Mesothelial cell of epicardium (in vitro differentiated cells): ENCODE measurements around the gene SEPTIN2. TPM values are rescaled to one million over a fixed set of nuclear protein-coding genes. Genes with fewer than 3 reads are reported as not detected.

Source experiments
- DNase-seq, 2 experiments: peaks; one replicate each; pipeline ENCODE4 v3.0.0; 2021; ENCODE audit warnings: low spot score in 2 of 2; ENCODE audit not compliant: unreplicated experiment in 2 of 2
- H3K27ac Mint-ChIP-seq: 2 replicates; pipeline ENCODE4 v1.8.0; 2021; ENCODE audit warnings: mixed read lengths
- H3K27me3 Mint-ChIP-seq: 2 replicates; pipeline ENCODE4 v1.8.0; 2021; ENCODE audit warnings: low read depth, mixed read lengths
- H3K36me3 Mint-ChIP-seq: 2 replicates; pipeline ENCODE4 v1.8.0; 2021; ENCODE audit warnings: mixed read lengths
- H3K4me1 Mint-ChIP-seq: 2 replicates; pipeline ENCODE4 v1.8.0; 2021; ENCODE audit warnings: mixed read lengths
- H3K4me3 Mint-ChIP-seq: 2 replicates; pipeline ENCODE4 v1.8.0; 2021; ENCODE audit warnings: mild to moderate bottlenecking, moderate library complexity, mixed read lengths
- H3K9me3 Mint-ChIP-seq: 2 replicates; pipeline ENCODE4 v1.8.0; 2021; ENCODE audit warnings: mixed read lengths
- total RNA-seq: library from RNA; stranded (reverse); gene quantifications from 3 replicates; pipeline ENCODE4 v1.2.1, GENCODE V29; 2021
- TF ChIP-seq, protein P1 (sequence below): fragments of 200-600 bp; sonication (generic); IDR thresholded peaks from one replicate; pipeline ENCODE4 v1.5.0; 2021; ENCODE audit warnings: antibody characterized with exemption; ENCODE audit not compliant: unreplicated experiment

SEPTIN2 gene
- total RNA-seq, 1 donor from 2014 or later = 522 TPM

GRCh38 chr2:241399941-241400922 lies 84.5 kb downstream of the SEPTIN2 start:
- TF ChIP-seq, protein P1, sequence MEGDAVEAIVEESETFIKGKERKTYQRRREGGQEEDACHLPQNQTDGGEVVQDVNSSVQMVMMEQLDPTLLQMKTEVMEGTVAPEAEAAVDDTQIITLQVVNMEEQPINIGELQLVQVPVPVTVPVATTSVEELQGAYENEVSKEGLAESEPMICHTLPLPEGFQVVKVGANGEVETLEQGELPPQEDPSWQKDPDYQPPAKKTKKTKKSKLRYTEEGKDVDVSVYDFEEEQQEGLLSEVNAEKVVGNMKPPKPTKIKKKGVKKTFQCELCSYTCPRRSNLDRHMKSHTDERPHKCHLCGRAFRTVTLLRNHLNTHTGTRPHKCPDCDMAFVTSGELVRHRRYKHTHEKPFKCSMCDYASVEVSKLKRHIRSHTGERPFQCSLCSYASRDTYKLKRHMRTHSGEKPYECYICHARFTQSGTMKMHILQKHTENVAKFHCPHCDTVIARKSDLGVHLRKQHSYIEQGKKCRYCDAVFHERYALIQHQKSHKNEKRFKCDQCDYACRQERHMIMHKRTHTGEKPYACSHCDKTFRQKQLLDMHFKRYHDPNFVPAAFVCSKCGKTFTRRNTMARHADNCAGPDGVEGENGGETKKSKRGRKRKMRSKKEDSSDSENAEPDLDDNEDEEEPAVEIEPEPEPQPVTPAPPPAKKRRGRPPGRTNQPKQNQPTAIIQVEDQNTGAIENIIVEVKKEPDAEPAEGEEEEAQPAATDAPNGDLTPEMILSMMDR = no peak

More at GRCh38 chr2:241399941-241400922, 84.5 kb downstream of the SEPTIN2 start:
- Mint-ChIP-seq H3K9me3 (no peaks in the 10 kb centered on the region), H3K36me3 (peaks cover 8% of the 10 kb centered on the region), H3K4me3 (no peak overlapping the region), H3K4me1 (no peaks in the 10 kb centered on the region), H3K27ac (no peak overlapping the region), H3K27me3 (no peaks in the 10 kb centered on the region)
- DNase-seq = no peak

Other genes starting within 250 kb of the SEPTIN2 start
- gene MTERF4, start 213.6 kb upstream of the SEPTIN2 start, total RNA-seq = 47.9 to 55.9 TPM (median 53.7 TPM) in 3 replicates
- gene PASK, start 166.5 kb upstream of the SEPTIN2 start, total RNA-seq = 26.1 to 31.0 TPM (median 30.8 TPM) in 3 replicates
- gene PPP1R7, start 165.5 kb upstream of the SEPTIN2 start, total RNA-seq = 37.3 to 40.4 TPM (median 37.8 TPM) in 3 replicates
- gene ANO7, start 127.2 kb upstream of the SEPTIN2 start, total RNA-seq = 3.8 to 4.5 TPM (median 3.8 TPM) in 3 replicates
- gene HDLBP, start 253 bp upstream of the SEPTIN2 start, total RNA-seq = 479 to 484 TPM (median 480 TPM) in 3 replicates
- 54.9 to 55.1 TPM (median 54.9 TPM) in 3 replicates for gene FARP2, start 40.4 kb downstream of the SEPTIN2 start, total RNA-seq
- gene STK25, start 192.7 kb downstream of the SEPTIN2 start, total RNA-seq = 183 to 193 TPM (median 192 TPM) in 3 replicates
- gene BOK, start 242.8 kb downstream of the SEPTIN2 start, total RNA-seq = 33.0 to 37.2 TPM (median 36.0 TPM) in 3 replicates